ENCODE results near the gene APCDD1. TPM values are rescaled to one million over a fixed set of nuclear protein-coding genes. Genes with fewer than 3 reads are reported as not detected.

The APCDD1 gene
- total and polyA plus RNA-seq, 2 of the 13 experiments (the other 11 are each of a cell fraction or from before 2014, with no cell fraction given), result 2.1 to 8.6 TPM

GRCh38 chr18:10459587-10459986 is 5.2 kb downstream of the APCDD1 start (continued):
- TF ChIP-seq GPN1 (CRISPR knock-in tag; IDR thresholded peaks at IDR 0.05; ENCODE audit: borderline replicate concordance), result no peak
- no peak for TF ChIP-seq SRSF9 (IDR thresholded peaks at IDR 0.05; ENCODE audit: borderline replicate concordance, insufficient read depth, low read depth, low read length, poor library complexity, severe bottlenecking)
- no peak for TF ChIP-seq REXO4 (CRISPR knock-in tag; IDR thresholded peaks at IDR 0.05; ENCODE audit: borderline replicate concordance)
- TF ChIP-seq PPARG (CRISPR knock-in tag; conservative IDR thresholded peaks at IDR 0.05), result no peak
- no peak for TF ChIP-seq SKIL (CRISPR knock-in tag; IDR thresholded peaks at IDR 0.05; ENCODE audit: borderline replicate concordance)
- TF ChIP-seq THAP9 (CRISPR knock-in tag; IDR thresholded peaks at IDR 0.05; ENCODE audit: borderline replicate concordance), result no peak
- no peak for TF ChIP-seq MATR3 (CRISPR knock-in tag; IDR thresholded peaks at IDR 0.05)
- no peak for TF ChIP-seq ZNF143 (CRISPR knock-in tag; IDR thresholded peaks at IDR 0.05)
- TF ChIP-seq REL (CRISPR knock-in tag; conservative IDR thresholded peaks at IDR 0.05), result no peak

All from HepG2 (cell line).